HCT116 (cell line): Measurements from ENCODE around the gene TARS3. TPM values are rescaled to one million over a fixed set of nuclear protein-coding genes. Genes with fewer than 3 reads are reported as not detected.

ENCODE experiments used
- ATAC-seq: fragments of 200-7000 bp; cut with Tn5 transposase; 2 replicates; pipeline ENCODE4 v1.9.1; 2020; ENCODE audit warnings: mild to moderate bottlenecking, moderate library complexity
- BruUV-seq: library from RNA; stranded (reverse); fragments of 400-500 nt; replicated peaks from 2 replicates; lab custom pipeline; 2021; lab: Mats Ljungman, UMichigan
- CTCF ChIA-PET: fragments of 300-600 bp; sonication (Branson Sonifier 250); formaldehyde crosslinking; loops from one replicate; lab custom pipeline; 2021; ENCODE audit warnings: antibody characterized with exemption; lab: Charles Lee
- POLR2A ChIA-PET: fragments of 300-600, 350-600 bp; sonication (Branson Sonifier 250); formaldehyde crosslinking; loops from one replicate; lab custom pipeline; 2021; ENCODE audit warnings: antibody characterized with exemption; lab: Charles Lee
- RAD21 ChIA-PET, 2 experiments: fragments of 300-600 bp; sonication (Branson Sonifier 250); formaldehyde crosslinking; loops; one replicate each; lab custom pipeline; 2023; ENCODE audit warnings: low total read pairs in 2 of 2; ENCODE audit not compliant: uncharacterized antibody in 2 of 2, unreplicated experiment in 2 of 2, low non-redundant PET in 1 of 2; lab: Charles Lee
- DNase-seq: peaks from one replicate; pipeline ENCODE4 v3.0.0-alpha.2; 2010; ENCODE audit warnings: low read depth, low spot score
- H2AFZ ChIP-seq: fragments of 200-600 bp; shearing (Covaris generic), sonication (generic); 2 replicates; pipeline ENCODE4 v1.6.1; 2017; ENCODE audit warnings: low read depth, mixed run types, mixed read lengths, antibody characterized with exemption, low read length; ENCODE audit not compliant: poor library complexity, severe bottlenecking
- H3K27ac ChIP-seq: 2 replicates; pipeline ENCODE4 v1.5.1; 2012; ENCODE audit warnings: low read depth, low read length
- H3K27me3 ChIP-seq: fragments of 200-600 bp; sonication (generic); 2 replicates; pipeline ENCODE4 v1.6.1; 2016; ENCODE audit warnings: mixed run types, low read length, mixed read lengths; ENCODE audit not compliant: insufficient read depth
- H3K36me3 ChIP-seq, 2 experiments: fragments of 200-500 bp in 1 of 2; fragments of 200-600 bp in 1 of 2; sonication (Bioruptor generic) in 1 of 2; sonication (generic) in 1 of 2; 2 replicates each; pipeline versions ENCODE4 v1.5.1 to v1.6.1; 2014 to 2016; ENCODE audit warnings: low read length in 2 of 2, inconsistent platforms in 1 of 2, mixed read lengths in 1 of 2, mixed run types in 1 of 2; ENCODE audit not compliant: insufficient read depth in 2 of 2, control insufficient read depth in 1 of 2
- H3K4me1 ChIP-seq, 2 experiments: fragments of 200-600 bp in 1 of 2; sonication (generic) in 1 of 2; 2 replicates each; pipeline versions ENCODE4 v1.5.1 to v1.6.1; 2012 to 2017; ENCODE audit warnings: low read length in 2 of 2, inconsistent platforms in 1 of 2, mild to moderate bottlenecking in 1 of 2, mixed read lengths in 1 of 2, mixed run types in 1 of 2, moderate library complexity in 1 of 2; ENCODE audit not compliant: insufficient read depth in 2 of 2, control insufficient read depth in 1 of 2
- H3K4me2 ChIP-seq: fragments of 200-600 bp; sonication (generic); 2 replicates; pipeline ENCODE4 v1.6.1; 2017; ENCODE audit warnings: mixed run types, low read length, mixed read lengths
- H3K4me3 ChIP-seq, 2 experiments: fragments of 200-600 bp in 1 of 2; sonication (generic) in 1 of 2; replicated peaks in 1 of 2; 2 replicates each; pipeline ENCODE4 v1.5.1; 2011 to 2016; ENCODE audit warnings: low read length in 2 of 2, control low read depth in 1 of 2, low read depth in 1 of 2, mild to moderate bottlenecking in 1 of 2, mixed read lengths in 1 of 2, mixed run types in 1 of 2
- H3K79me2 ChIP-seq: fragments of 200-600 bp; sonication (generic); 2 replicates; pipeline ENCODE4 v1.6.1; 2017; ENCODE audit warnings: mild to moderate bottlenecking, mixed run types, low read length, moderate library complexity, mixed read lengths; ENCODE audit not compliant: insufficient read depth
- H3K9ac ChIP-seq: fragments of 200-600 bp; sonication (generic); 2 replicates; pipeline ENCODE4 v1.6.1; 2016; ENCODE audit warnings: low read length, mixed read lengths
- H3K9me2 ChIP-seq: fragments of 200-600 bp; sonication (generic), shearing (Covaris generic); 2 replicates; pipeline ENCODE4 v1.6.1; 2017; ENCODE audit warnings: mixed run types, mild to moderate bottlenecking, moderate library complexity; ENCODE audit not compliant: insufficient read depth
- H3K9me3 ChIP-seq, 2 experiments: fragments of 200-500 bp in 1 of 2; fragments of 200-600 bp in 1 of 2; sonication (Bioruptor generic) in 1 of 2; sonication (generic) in 1 of 2; 2 replicates each; pipeline ENCODE4 v1.6.1; 2014 to 2017; ENCODE audit warnings: low read length in 2 of 2, mixed read lengths in 2 of 2, inconsistent platforms in 1 of 2, low read depth in 1 of 2, mild to moderate bottlenecking in 1 of 2, mixed run types in 1 of 2, moderate library complexity in 1 of 2; ENCODE audit not compliant: control insufficient read depth in 1 of 2, insufficient read depth in 1 of 2
- H4K20me1 ChIP-seq: fragments of 200-600 bp; sonication (generic), shearing (Covaris generic); 2 replicates; pipeline ENCODE4 v1.6.1; 2017; ENCODE audit warnings: mixed run types, mild to moderate bottlenecking, moderate library complexity; ENCODE audit not compliant: insufficient read depth
- CBX3 ChIP-seq: IDR thresholded peaks from 2 replicates; pipeline ENCODE4 v1.6.1; 2012; ENCODE audit warnings: low read depth
- CEBPB ChIP-seq: IDR thresholded peaks from 2 replicates; pipeline ENCODE4 v1.6.1; 2012; ENCODE audit warnings: low read depth
- EGR1 ChIP-seq: IDR thresholded peaks from 2 replicates; pipeline ENCODE4 v1.6.1; 2012; ENCODE audit warnings: low read depth
- ELF1 ChIP-seq: IDR thresholded peaks from 2 replicates; pipeline ENCODE4 v1.6.1; 2012; ENCODE audit warnings: low read depth, borderline replicate concordance
- EZH2phosphoT487 ChIP-seq: fragments of 200-600 bp; IDR thresholded peaks from 2 replicates; pipeline ENCODE4 v1.6.1; 2018; ENCODE audit warnings: antibody characterized with exemption, borderline replicate concordance
- FOSL1 ChIP-seq: IDR thresholded peaks from 2 replicates; pipeline ENCODE4 v1.6.1; 2012; ENCODE audit warnings: low read depth
- JUND ChIP-seq: IDR thresholded peaks from 2 replicates; pipeline ENCODE4 v1.6.1; 2012
- POLR2A ChIP-seq: IDR thresholded peaks from 2 replicates; pipeline ENCODE4 v1.7.0; 2011; ENCODE audit warnings: borderline replicate concordance; ENCODE audit not compliant: insufficient read depth, insufficient read length; ENCODE audit errors: extremely low read depth
- SIN3A ChIP-seq: IDR thresholded peaks from 2 replicates; pipeline ENCODE4 v1.6.1; 2012; ENCODE audit warnings: low read depth
- SP1 ChIP-seq: IDR thresholded peaks from 2 replicates; pipeline ENCODE4 v1.6.1; 2012; ENCODE audit warnings: low read depth
- SRF ChIP-seq: IDR thresholded peaks from 2 replicates; pipeline ENCODE4 v1.6.1; 2012; ENCODE audit warnings: low read depth
- YY1 ChIP-seq: IDR thresholded peaks from 2 replicates; pipeline ENCODE4 v1.6.1; 2011; ENCODE audit warnings: low read length, low read depth, moderate library complexity, mild to moderate bottlenecking; ENCODE audit not compliant: insufficient replicate concordance; ENCODE audit errors: extremely low read depth
- ZFX ChIP-seq: fragments of 450-650 bp; IDR thresholded peaks from 2 replicates; pipeline ENCODE4 v1.6.1; 2017
- ZNF274 ChIP-seq: fragments of 200-500 bp; sonication (Bioruptor generic); IDR thresholded peaks from 2 replicates; pipeline ENCODE4 v1.6.1; 2014; ENCODE audit warnings: mild to moderate bottlenecking, low read depth, low read length, inconsistent platforms
- intact Hi-C: fragments of 100-400 bp; cut with micrococcal nuclease; formaldehyde crosslinking; loops from 2 replicates; pipeline ENCODE4 v1.10.0; 2022
- total RNA-seq: library from RNA; stranded (reverse); gene quantifications from one replicate; pipeline ENCODE4 v1.2.1, GENCODE V29; 2021; ENCODE audit not compliant: unreplicated experiment
- TF ChIP-seq, protein P1 (sequence below): IDR thresholded peaks from 2 replicates; pipeline ENCODE4 v1.6.1; 2012
- TF ChIP-seq, protein P2 (sequence below): IDR thresholded peaks from 2 replicates; pipeline ENCODE4 v1.6.1; 2011; ENCODE audit warnings: mild to moderate bottlenecking, low read length, moderate library complexity; ENCODE audit not compliant: insufficient replicate concordance; ENCODE audit errors: extremely low read depth
- TF ChIP-seq, protein P3 (sequence below), 3 experiments: fragments of 200-600 bp in 1 of 3; sonication (generic) in 1 of 3; IDR thresholded peaks in 2 of 3; conservative IDR thresholded peaks in 1 of 3; 2 replicates each; pipeline ENCODE4 v1.5.1; 2012 to 2017; ENCODE audit warnings: low read depth in 2 of 3, low read length in 2 of 3, antibody characterized with exemption in 1 of 3, borderline replicate concordance in 1 of 3, control low read depth in 1 of 3, mild to moderate bottlenecking in 1 of 3, mixed read lengths in 1 of 3, mixed run types in 1 of 3, moderate library complexity in 1 of 3; ENCODE audit not compliant: insufficient read depth in 1 of 3
- TF ChIP-seq, protein P4 (sequence below): IDR thresholded peaks from 2 replicates; pipeline ENCODE4 v1.6.1; 2012

TARS3 gene
- total RNA-seq, 1 experiment from 2014 or later = 11.1 TPM

DNA sequence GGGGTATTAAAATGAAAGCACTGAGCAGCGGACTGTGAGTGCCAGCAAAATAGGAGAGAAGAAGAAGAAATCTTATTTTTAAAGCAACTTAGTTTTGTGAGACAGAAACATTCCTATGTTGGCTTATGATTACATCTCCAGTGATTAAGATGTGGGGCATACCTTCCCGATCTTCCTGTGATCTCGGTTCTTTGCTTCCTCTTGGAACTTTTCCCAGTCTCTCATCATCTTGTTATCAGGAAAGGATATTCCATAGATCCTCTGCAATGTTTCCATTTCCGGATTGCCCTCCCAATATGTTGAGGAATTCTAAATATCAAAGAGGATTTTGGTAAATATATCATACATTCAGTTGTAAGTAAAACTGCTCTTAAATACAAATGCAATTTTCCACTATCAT lies 22.2 kb downstream of the TARS3 start:
- Histone ChIP-seq H3K9me2 (no peaks in the 10 kb centered on the region), H3K79me2 (no peaks in the 10 kb centered on the region), H3K4me1 (no peaks in the 10 kb centered on the region), H3K36me3 (peaks cover under 1 to 6% of the 10 kb centered on the region in 2 experiments; a peak in 3 of 4 replicates), H3K9ac (no peak overlapping the region), H4K20me1 (no peaks in the 10 kb centered on the region; the same call in 1 of the 2 replicates), H3K4me2 (no peak overlapping the region), H3K4me3 (no peak overlapping the region), H3K27me3 (no peaks in the 10 kb centered on the region), H3K27ac (no peak overlapping the region), H2AFZ (no peak overlapping the region), H3K9me3 (no peaks in the 10 kb centered on the region)
- ChIA-PET RAD21 (no interaction called here), POLR2A (no interaction called here), CTCF (no interaction called here)
- BruUV-seq = no TSS peak
- ATAC-seq (no peak), DNase-seq (no peak)
- TF ChIP-seq ZFX (no peak), FOSL1 (no peak), EZH2phosphoT487 (no peak), SRF (no peak), CBX3 (no peak), JUND (no peak), ZNF274 (no peak), ELF1 (no peak), SIN3A (no peak), CEBPB (no peak), SP1 (no peak), YY1 (no peak), POLR2A (no peak), EGR1 (no peak)
- TF ChIP-seq, protein P1, sequence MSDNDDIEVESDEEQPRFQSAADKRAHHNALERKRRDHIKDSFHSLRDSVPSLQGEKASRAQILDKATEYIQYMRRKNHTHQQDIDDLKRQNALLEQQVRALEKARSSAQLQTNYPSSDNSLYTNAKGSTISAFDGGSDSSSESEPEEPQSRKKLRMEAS = no peak
- TF ChIP-seq, protein P2, sequence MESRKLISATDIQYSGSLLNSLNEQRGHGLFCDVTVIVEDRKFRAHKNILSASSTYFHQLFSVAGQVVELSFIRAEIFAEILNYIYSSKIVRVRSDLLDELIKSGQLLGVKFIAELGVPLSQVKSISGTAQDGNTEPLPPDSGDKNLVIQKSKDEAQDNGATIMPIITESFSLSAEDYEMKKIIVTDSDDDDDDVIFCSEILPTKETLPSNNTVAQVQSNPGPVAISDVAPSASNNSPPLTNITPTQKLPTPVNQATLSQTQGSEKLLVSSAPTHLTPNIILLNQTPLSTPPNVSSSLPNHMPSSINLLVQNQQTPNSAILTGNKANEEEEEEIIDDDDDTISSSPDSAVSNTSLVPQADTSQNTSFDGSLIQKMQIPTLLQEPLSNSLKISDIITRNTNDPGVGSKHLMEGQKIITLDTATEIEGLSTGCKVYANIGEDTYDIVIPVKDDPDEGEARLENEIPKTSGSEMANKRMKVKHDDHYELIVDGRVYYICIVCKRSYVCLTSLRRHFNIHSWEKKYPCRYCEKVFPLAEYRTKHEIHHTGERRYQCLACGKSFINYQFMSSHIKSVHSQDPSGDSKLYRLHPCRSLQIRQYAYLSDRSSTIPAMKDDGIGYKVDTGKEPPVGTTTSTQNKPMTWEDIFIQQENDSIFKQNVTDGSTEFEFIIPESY = no peak
- TF ChIP-seq, protein P3, sequence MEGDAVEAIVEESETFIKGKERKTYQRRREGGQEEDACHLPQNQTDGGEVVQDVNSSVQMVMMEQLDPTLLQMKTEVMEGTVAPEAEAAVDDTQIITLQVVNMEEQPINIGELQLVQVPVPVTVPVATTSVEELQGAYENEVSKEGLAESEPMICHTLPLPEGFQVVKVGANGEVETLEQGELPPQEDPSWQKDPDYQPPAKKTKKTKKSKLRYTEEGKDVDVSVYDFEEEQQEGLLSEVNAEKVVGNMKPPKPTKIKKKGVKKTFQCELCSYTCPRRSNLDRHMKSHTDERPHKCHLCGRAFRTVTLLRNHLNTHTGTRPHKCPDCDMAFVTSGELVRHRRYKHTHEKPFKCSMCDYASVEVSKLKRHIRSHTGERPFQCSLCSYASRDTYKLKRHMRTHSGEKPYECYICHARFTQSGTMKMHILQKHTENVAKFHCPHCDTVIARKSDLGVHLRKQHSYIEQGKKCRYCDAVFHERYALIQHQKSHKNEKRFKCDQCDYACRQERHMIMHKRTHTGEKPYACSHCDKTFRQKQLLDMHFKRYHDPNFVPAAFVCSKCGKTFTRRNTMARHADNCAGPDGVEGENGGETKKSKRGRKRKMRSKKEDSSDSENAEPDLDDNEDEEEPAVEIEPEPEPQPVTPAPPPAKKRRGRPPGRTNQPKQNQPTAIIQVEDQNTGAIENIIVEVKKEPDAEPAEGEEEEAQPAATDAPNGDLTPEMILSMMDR (IDR thresholded peaks at IDR 0.05 in 2 of 3, conservative IDR thresholded peaks at IDR 0.05 in 1 of 3; ENCODE audit: borderline replicate concordance in 1 of 3, insufficient read depth in 1 of 3, low read depth in 2 of 3, low read length in 2 of 3) = no peak
- TF ChIP-seq, protein P4, sequence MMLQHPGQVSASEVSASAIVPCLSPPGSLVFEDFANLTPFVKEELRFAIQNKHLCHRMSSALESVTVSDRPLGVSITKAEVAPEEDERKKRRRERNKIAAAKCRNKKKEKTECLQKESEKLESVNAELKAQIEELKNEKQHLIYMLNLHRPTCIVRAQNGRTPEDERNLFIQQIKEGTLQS = no peak
- intact Hi-C loops = no loop called here
